HG03196 (cell line): ENCODE results near the gene IPPK.

Experiments used
- ATAC-seq: cut with Tn5 transposase; IDR thresholded peaks from one replicate; pipeline ENCODE4 v1.9.1; 2021; ENCODE audit not compliant: unreplicated experiment

The IPPK gene

GRCh38 chr9:92669890-92670708 is at the start of gene IPPK:
Gene IPPK (minus strand): TSS chr9:92670131. CDS start chr9:92669988, 143 bp downstream.
- ATAC-seq = peak; percentile 92

GRCh38 chr9:92719028-92719647 is 49.2 kb upstream of the IPPK start:
- ATAC-seq = no peak

GRCh38 chr9:92718086-92719001 is 48.4 kb upstream of the IPPK start:
- no peak for ATAC-seq

GRCh38 chr9:92717201-92718085 is 47.5 kb upstream of the IPPK start:
- no peak for ATAC-seq

- no peak for ATAC-seq
Observed at GRCh38 chr9:92716557-92716956, 46.6 kb upstream of the IPPK start.

GRCh38 chr9:92715488-92716231 is 45.7 kb upstream of the IPPK start:
- ATAC-seq = no peak

GRCh38 chr9:92714787-92715487 is 45.0 kb upstream of the IPPK start:
- no peak for ATAC-seq

GRCh38 chr9:92714016-92714415 is 44.1 kb upstream of the IPPK start:
- ATAC-seq = no peak

GRCh38 chr9:92713528-92713927 is 43.6 kb upstream of the IPPK start:
- ATAC-seq = no peak

- no peak for ATAC-seq
Observed at GRCh38 chr9:92712767-92713166, 42.8 kb upstream of the IPPK start.

GRCh38 chr9:92711844-92712243 is 41.9 kb upstream of the IPPK start:
- ATAC-seq = no peak

- ATAC-seq = no peak
Observed at GRCh38 chr9:92711146-92711545, 41.2 kb upstream of the IPPK start.

- no peak for ATAC-seq
Observed at GRCh38 chr9:92710368-92710767, 40.4 kb upstream of the IPPK start.

GRCh38 chr9:92709954-92710353 is 40.0 kb upstream of the IPPK start:
- ATAC-seq = no peak

- ATAC-seq = no peak
Observed at GRCh38 chr9:92709240-92709639, 39.3 kb upstream of the IPPK start.

- ATAC-seq = no peak
Observed at GRCh38 chr9:92707530-92707929, 37.6 kb upstream of the IPPK start.

- no peak for ATAC-seq
Observed at GRCh38 chr9:92706218-92706940, 36.4 kb upstream of the IPPK start.

- no peak for ATAC-seq
Observed at GRCh38 chr9:92704528-92704927, 34.6 kb upstream of the IPPK start.

- no peak for ATAC-seq
Observed at GRCh38 chr9:92696619-92697018, 26.7 kb upstream of the IPPK start.
